Prostate gland (tissue), 2 donors: Measurements from ENCODE around the gene LTO1.

Source experiments
- CTCF ChIP-seq, 4 experiments: fragments of 200-600 bp in 2 of 4; fragments of 450-650 bp in 2 of 4; sonication (generic) in 2 of 4; IDR thresholded peaks; 1 replicate in 3 of 4; 2 replicates in 1 of 4; pipeline ENCODE4 v1.5.1; 2016 to 2019; ENCODE audit warnings: antibody characterized with exemption in 4 of 4, mild to moderate bottlenecking in 2 of 4, moderate library complexity in 2 of 4
- POLR2A ChIP-seq: fragments of 450-650 bp; IDR thresholded peaks from one replicate; pipeline ENCODE4 v1.6.1; 2016; ENCODE audit warnings: antibody characterized with exemption, mild to moderate bottlenecking

GRCh38 chr11:69721745-69722144 is 46.6 kb upstream of the LTO1 start:
- TF ChIP-seq POLR2A (no peak), CTCF (IDR thresholded peaks at IDR 0.05) (peak in 1 of 4 experiments; percentile 5)
